Activated CD4-positive, alpha-beta T cell treated with anti-CD3 and anti-CD28 coated beads for 36 hours (primary cell): ENCODE data around the gene TGFB3. TPM values are rescaled to one million over a fixed set of nuclear protein-coding genes. Genes with fewer than 3 reads are reported as not detected.

Source experiments
- ATAC-seq: fragments of 200-7000 bp; cut with Tn5 transposase; one replicate; pipeline ENCODE4 v1.10.0; 2021; ENCODE audit warnings: mild to moderate bottlenecking, moderate library complexity
- CTCF ChIA-PET: fragments of 350-600 bp; sonication (Branson Sonifier 250); formaldehyde crosslinking; loops from one replicate; lab custom pipeline; 2021; ENCODE audit warnings: antibody characterized with exemption; lab: Charles Lee
- POLR2A ChIA-PET: fragments of 350-600 bp; sonication (Branson Sonifier 250); formaldehyde crosslinking; loops from one replicate; lab custom pipeline; 2021; ENCODE audit warnings: antibody characterized with exemption, inconsistent platforms; lab: Charles Lee
- DNase-seq: peaks from one replicate; pipeline ENCODE4 v3.0.0-alpha.2; 2020
- H3K27ac Mint-ChIP-seq: one replicate; pipeline ENCODE4 v1.8.0; 2021; ENCODE audit warnings: mixed read lengths
- H3K27me3 Mint-ChIP-seq: one replicate; pipeline ENCODE4 v1.8.0; 2021; ENCODE audit warnings: mixed read lengths
- H3K36me3 Mint-ChIP-seq: one replicate; pipeline ENCODE4 v1.8.0; 2021; ENCODE audit warnings: low read depth, mixed read lengths
- H3K4me1 Mint-ChIP-seq: one replicate; pipeline ENCODE4 v1.8.0; 2021; ENCODE audit warnings: mixed read lengths
- H3K4me3 Mint-ChIP-seq: one replicate; pipeline ENCODE4 v1.8.0; 2021; ENCODE audit warnings: mild to moderate bottlenecking, moderate library complexity, mixed read lengths
- H3K9me3 Mint-ChIP-seq: one replicate; pipeline ENCODE4 v1.8.0; 2021; ENCODE audit warnings: low read depth, mixed read lengths
- intact Hi-C, 2 experiments: fragments of 100-400 bp; cut with DNase I in 1 of 2; cut with micrococcal nuclease in 1 of 2; formaldehyde crosslinking; loops; one replicate each; pipeline versions ENCODE4 v1.14.2 to v1.15.1; 2022 to 2024; cut with DNase I, micrococcal nuclease
- total RNA-seq, 2 experiments: library from RNA; stranded (reverse); gene quantifications; one replicate each; pipeline ENCODE4 v1.2.3, GENCODE V29; 2021

TGFB3 gene
- total RNA-seq, 2 experiments from 2014 or later: 4.1 to 4.4 TPM

DNA sequence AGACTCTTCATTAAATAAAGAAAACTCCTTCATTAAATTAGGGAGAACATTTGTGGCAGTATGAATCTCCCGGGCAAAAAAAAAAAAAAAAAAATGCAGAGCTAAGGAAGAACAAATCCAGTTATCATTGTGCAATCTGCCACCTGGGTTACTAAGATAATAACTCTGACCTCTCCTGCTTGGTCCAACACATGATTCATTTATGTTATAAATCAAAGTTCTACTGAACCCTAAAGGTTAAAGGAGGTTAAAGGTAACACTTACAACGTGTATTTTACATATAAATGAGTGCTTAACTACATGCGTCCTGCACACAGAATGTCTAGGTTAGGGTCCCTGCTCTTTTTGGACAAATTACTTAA lies 4.2 kb downstream of the TGFB3 start:
- Mint-ChIP-seq H3K9me3 (no peaks in the 10 kb centered on the region), H3K4me1 (peaks cover 33% of the 10 kb centered on the region), H3K4me3 (no peak overlapping the region), H3K27ac (no peak overlapping the region), H3K36me3 (no peaks in the 10 kb centered on the region), H3K27me3 (no peaks in the 10 kb centered on the region)
- ChIA-PET CTCF (interaction anchor here (3.1 to 8.2 kb wide), 2 partner anchors 71 to 268 kb away, joined by 31 to 91 read pairs; no protein-coding TSS in a partner anchor), POLR2A (no interaction called here)
- ATAC-seq: no peak
- no peak for DNase-seq
- intact Hi-C loops: no loop called here

DNA sequence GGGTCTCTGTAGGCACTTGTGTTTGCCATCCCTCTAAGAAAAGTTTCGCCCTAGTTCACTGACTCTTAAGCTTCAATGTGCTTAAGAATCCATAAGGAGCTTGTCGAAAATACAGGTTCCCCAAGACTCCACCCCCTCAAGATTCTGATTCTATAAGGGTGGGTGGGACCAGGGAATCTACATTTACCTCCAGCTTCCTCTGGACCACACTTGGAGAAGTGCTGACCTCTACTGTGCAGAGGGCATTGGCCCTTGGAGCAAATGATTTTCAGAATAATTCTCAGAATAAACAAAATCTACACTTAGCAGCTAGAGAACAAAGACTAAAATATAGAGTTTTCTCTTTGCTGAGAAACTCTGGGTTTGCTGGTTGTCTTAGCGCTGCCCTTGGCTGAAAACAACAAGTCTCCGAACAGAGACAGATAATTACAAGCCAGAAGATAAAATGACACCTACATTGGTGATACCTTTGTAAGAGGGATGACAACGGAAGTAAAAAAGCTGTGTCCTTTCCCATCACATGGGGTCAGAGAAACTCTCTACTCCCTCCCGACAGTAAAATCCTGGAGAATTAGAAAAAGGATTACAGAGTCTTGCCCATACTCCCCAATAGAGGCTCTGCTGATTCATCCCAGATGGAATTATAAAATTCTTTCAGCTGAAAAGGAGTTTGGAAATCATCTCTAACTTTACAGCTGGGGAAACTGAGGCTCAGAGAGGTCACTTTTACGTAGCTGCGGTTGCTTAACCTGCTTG lies 4.8 kb downstream of the TGFB3 start:
- no peak overlapping the region for H3K27ac Mint-ChIP-seq
- no peaks in the 10 kb centered on the region for H3K9me3 Mint-ChIP-seq
- POLR2A ChIA-PET: no interaction called here
- CTCF ChIA-PET: interaction anchor here (0.6 to 8.2 kb wide), 4 partner anchors 9 to 1005 kb away, joined by 3 to 91 read pairs (median 18); partner anchors contain the start of gene IFT43
- ATAC-seq (no peak), DNase-seq (no peak)
- no peaks in the 10 kb centered on the region for H3K36me3 Mint-ChIP-seq
- H3K4me3 Mint-ChIP-seq: no peak overlapping the region
- intact Hi-C loops: no loop called here
- no peaks in the 10 kb centered on the region for H3K27me3 Mint-ChIP-seq
- peaks cover 33% of the 10 kb centered on the region for H3K4me1 Mint-ChIP-seq

- no peaks in the 10 kb centered on the region for H3K27me3 Mint-ChIP-seq
- no peaks in the 10 kb centered on the region for H3K9me3 Mint-ChIP-seq
- no peak overlapping the region for H3K4me3 Mint-ChIP-seq
- intact Hi-C loops: no loop called here
- no peaks in the 10 kb centered on the region for H3K4me1 Mint-ChIP-seq
- H3K27ac Mint-ChIP-seq: no peak overlapping the region
- no peak for DNase-seq
- CTCF ChIA-PET: interaction anchor here (0.8 to 2.0 kb wide), 3 partner anchors 10 to 78 kb away, joined by 3 to 9 read pairs (median 8); no protein-coding TSS in a partner anchor
- no peak for ATAC-seq
- POLR2A ChIA-PET: no interaction called here
- H3K36me3 Mint-ChIP-seq: peaks cover 4% of the 10 kb centered on the region
Measured at GRCh38 chr14:75972801-75973421, 8.9 kb downstream of the TGFB3 start.

DNA sequence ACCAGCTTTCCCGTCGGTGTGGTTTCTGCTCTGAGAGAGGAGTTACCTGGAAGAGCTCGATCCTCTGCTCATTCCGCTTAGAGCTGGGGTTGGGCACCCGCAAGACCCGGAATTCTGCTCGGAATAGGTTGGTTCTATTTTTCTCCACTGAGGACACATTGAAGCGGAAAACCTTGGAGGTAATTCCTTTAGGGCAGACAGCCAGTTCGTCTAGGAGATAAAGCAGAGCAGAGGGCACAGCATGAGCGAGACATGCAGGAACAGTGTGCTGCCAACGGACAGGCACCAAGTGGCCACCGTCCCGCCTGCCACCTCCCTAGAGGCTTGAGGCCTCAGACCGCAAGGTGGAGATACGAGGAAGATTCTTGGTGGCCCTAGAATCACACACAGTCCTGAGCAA lies 10.3 kb downstream of the TGFB3 start:
- no peak overlapping the region for H3K4me3 Mint-ChIP-seq
- peaks cover 4% of the 10 kb centered on the region for H3K36me3 Mint-ChIP-seq
- DNase-seq: no peak
- ChIA-PET POLR2A (no interaction called here), CTCF (interaction anchor here (2.0 kb wide), 1 partner anchor 65 kb away, joined by 8 read pairs; no protein-coding TSS in a partner anchor)
- H3K9me3 Mint-ChIP-seq: no peaks in the 10 kb centered on the region
- no peaks in the 10 kb centered on the region for H3K4me1 Mint-ChIP-seq
- intact Hi-C loops: no loop called here
- no peak for ATAC-seq
- H3K27me3 Mint-ChIP-seq: no peaks in the 10 kb centered on the region
- H3K27ac Mint-ChIP-seq: no peak overlapping the region

DNA sequence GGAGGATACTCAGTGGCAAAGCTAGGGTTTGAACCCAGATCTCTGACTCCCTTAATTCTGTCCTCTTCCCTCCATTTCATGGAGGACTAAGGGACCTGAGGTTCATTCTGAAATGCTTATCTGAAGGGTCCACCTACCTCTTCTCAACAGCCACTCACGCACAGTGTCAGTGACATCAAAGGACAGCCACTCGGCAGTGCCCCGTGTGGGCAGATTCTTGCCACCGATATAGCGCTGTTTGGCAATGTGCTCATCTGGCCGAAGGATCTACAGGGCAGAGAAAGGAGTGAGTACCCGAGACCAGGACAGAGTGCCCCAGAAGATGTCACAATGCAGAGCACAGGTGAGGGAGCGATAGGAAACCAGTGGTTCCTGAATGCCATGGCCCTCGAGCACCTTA lies 10.8 kb downstream of the TGFB3 start:
- H3K36me3 Mint-ChIP-seq: peaks cover 6% of the 10 kb centered on the region
- DNase-seq (no peak), ATAC-seq (no peak)
- ChIA-PET POLR2A (no interaction called here), CTCF (interaction anchor here (2.0 kb wide), 1 partner anchor 65 kb away, joined by 8 read pairs; no protein-coding TSS in a partner anchor)
- H3K4me1 Mint-ChIP-seq: no peaks in the 10 kb centered on the region
- intact Hi-C loops: no loop called here
- no peaks in the 10 kb centered on the region for H3K9me3 Mint-ChIP-seq
- H3K27me3 Mint-ChIP-seq: no peaks in the 10 kb centered on the region
- no peak overlapping the region for H3K4me3 Mint-ChIP-seq
- no peak overlapping the region for H3K27ac Mint-ChIP-seq

DNA sequence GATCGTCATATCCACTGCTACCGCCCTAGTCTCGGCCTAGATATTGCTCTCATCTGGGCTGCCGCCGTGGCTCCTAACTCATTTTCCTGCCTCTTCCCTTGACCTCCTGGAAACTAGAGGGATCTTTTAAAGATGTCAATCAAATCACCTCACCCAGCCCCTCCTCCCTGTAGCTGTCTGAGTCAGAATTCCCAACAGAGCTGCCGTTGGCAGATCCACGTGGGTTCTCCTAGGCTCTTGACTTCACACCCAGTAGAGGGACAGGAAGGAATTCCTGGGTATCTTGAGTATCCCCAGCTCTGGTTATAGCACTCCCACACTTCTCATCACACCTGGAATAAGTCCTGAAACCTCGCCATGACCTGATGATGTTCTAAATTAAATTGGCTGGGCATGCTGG lies 11.9 kb downstream of the TGFB3 start:
- Mint-ChIP-seq H3K27me3 (no peaks in the 10 kb centered on the region), H3K9me3 (no peaks in the 10 kb centered on the region), H3K4me1 (no peaks in the 10 kb centered on the region), H3K36me3 (peaks cover 6% of the 10 kb centered on the region), H3K27ac (no peak overlapping the region), H3K4me3 (no peak overlapping the region)
- DNase-seq (no peak), ATAC-seq (no peak)
- CTCF ChIA-PET: interaction anchor here (0.8 to 1.2 kb wide), 2 partner anchors 64 to 261 kb away, joined by 3 to 4 read pairs; no protein-coding TSS in a partner anchor
- POLR2A ChIA-PET: no interaction called here
- intact Hi-C loops: no loop called here

DNA sequence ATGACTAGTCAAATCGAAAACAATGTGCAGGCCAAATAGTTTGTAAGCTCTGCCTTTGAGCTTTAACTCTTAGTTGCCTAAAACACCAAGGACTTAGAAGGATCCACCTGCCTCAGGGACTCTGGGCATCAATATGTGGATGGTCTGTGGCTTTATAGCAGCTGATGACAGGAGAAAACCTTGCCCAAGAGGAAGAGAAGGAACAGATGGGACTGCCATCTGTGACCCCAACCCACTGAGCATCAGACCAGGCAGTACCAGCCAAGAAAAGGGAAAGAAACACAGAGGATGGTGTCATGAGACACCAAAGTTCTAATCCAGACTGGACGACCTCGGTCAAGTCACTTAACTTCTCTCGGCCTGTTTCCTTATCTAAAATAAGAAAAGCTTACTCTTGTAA lies 12.7 kb downstream of the TGFB3 start:
- POLR2A ChIA-PET: no interaction called here
- CTCF ChIA-PET: interaction anchor here (1.1 to 1.2 kb wide), 2 partner anchors 24 to 63 kb away, joined by 3 to 4 read pairs; no protein-coding TSS in a partner anchor
- H3K9me3 Mint-ChIP-seq: no peaks in the 10 kb centered on the region
- no peaks in the 10 kb centered on the region for H3K27me3 Mint-ChIP-seq
- no peaks in the 10 kb centered on the region for H3K4me1 Mint-ChIP-seq
- peaks cover 7% of the 10 kb centered on the region for H3K36me3 Mint-ChIP-seq
- no peak for DNase-seq
- intact Hi-C loops: no loop called here
- H3K4me3 Mint-ChIP-seq: no peak overlapping the region
- ATAC-seq: no peak
- no peak overlapping the region for H3K27ac Mint-ChIP-seq

GRCh38 chr14:75968456-75968855 lies 13.3 kb downstream of the TGFB3 start:
- Mint-ChIP-seq H3K27ac (no peak overlapping the region), H3K27me3 (no peaks in the 10 kb centered on the region), H3K36me3 (peaks cover 7% of the 10 kb centered on the region), H3K4me3 (no peak overlapping the region), H3K4me1 (no peaks in the 10 kb centered on the region), H3K9me3 (no peaks in the 10 kb centered on the region)
- ChIA-PET CTCF (interaction anchor here (1.1 to 1.5 kb wide), 3 partner anchors 11 to 63 kb away, joined by 3 to 6 read pairs (median 4); no protein-coding TSS in a partner anchor), POLR2A (no interaction called here)
- ATAC-seq (no peak), DNase-seq (no peak)
- intact Hi-C loops: no loop called here

DNA sequence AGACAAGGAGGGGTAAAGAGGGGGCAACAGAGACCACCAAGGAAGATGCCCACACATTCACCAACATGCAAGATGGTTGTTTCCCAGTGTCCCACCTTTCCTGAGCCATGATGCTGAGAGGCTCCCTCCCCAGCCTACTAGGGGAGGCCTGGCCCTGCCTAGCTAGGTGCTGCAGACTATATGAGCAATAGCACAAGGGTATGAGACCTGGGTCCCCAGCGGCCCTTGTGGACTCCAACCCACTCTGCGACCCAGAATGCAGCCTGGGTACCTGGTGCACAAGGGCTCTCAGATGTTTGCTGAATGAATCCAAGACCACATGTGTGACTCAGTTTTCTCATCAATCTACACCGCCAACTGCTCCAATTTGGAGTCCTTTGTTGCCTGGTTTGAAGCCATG lies 13.9 kb downstream of the TGFB3 start:
- peaks cover 7% of the 10 kb centered on the region for H3K36me3 Mint-ChIP-seq
- DNase-seq (no peak), ATAC-seq (no peak)
- CTCF ChIA-PET: interaction anchor here (0.5 to 1.5 kb wide), 2 partner anchors 11 to 1578 kb away, joined by 4 to 6 read pairs; no protein-coding TSS in a partner anchor
- no peaks in the 10 kb centered on the region for H3K4me1 Mint-ChIP-seq
- intact Hi-C loops: loop anchor here in 1 of 2 experiments (2.0 kb wide), 1 partner anchor 43 kb away; no protein-coding TSS in a partner anchor
- H3K27ac Mint-ChIP-seq: no peak overlapping the region
- no peaks in the 10 kb centered on the region for H3K27me3 Mint-ChIP-seq
- H3K9me3 Mint-ChIP-seq: no peaks in the 10 kb centered on the region
- H3K4me3 Mint-ChIP-seq: no peak overlapping the region
- POLR2A ChIA-PET: no interaction called here

GRCh38 chr14:75961662-75962061 lies 20.1 kb downstream of the TGFB3 start:
- ATAC-seq: no peak

DNA sequence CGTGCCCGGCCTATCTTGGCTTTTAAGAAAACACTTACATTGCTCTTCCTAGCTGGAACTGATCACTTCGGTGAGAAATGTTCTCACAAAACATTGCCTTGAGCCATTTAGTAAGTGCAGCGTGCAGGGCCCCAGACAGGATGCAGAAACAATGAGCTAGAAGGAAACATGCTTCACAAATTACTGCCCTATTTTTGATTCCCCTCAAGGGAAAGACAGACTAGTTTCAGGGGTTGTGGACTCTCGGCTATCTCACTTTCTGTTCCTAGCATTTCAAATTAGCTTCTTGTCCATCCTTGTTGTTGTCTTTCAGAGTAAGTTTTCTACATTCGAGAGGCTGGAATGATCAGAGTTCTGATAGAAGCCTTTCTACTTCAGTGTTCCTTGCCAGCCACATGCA lies 21.6 kb downstream of the TGFB3 start:
- Mint-ChIP-seq H3K27me3 (no peaks in the 10 kb centered on the region), H3K27ac (no peak overlapping the region), H3K9me3 (no peaks in the 10 kb centered on the region), H3K4me3 (no peak overlapping the region), H3K36me3 (peaks cover 2% of the 10 kb centered on the region), H3K4me1 (no peaks in the 10 kb centered on the region)
- POLR2A ChIA-PET: no interaction called here
- intact Hi-C loops: no loop called here
- ATAC-seq (no peak), DNase-seq (no peak)
- CTCF ChIA-PET: interaction anchor here (0.9 to 1.4 kb wide), 2 partner anchors 19 to 53 kb away, joined by 3 read pairs; no protein-coding TSS in a partner anchor

More at GRCh38 chr14:75961662-75962061, 20.1 kb downstream of the TGFB3 start:
- H3K27me3 Mint-ChIP-seq: no peaks in the 10 kb centered on the region
- no peaks in the 10 kb centered on the region for H3K4me1 Mint-ChIP-seq
- H3K9me3 Mint-ChIP-seq: no peaks in the 10 kb centered on the region
- DNase-seq: no peak
- POLR2A ChIA-PET: no interaction called here
- CTCF ChIA-PET: interaction anchor here (1.7 kb wide), 1 partner anchor 22 kb away, joined by 4 read pairs; no protein-coding TSS in a partner anchor
- no peak overlapping the region for H3K4me3 Mint-ChIP-seq
- no peak overlapping the region for H3K27ac Mint-ChIP-seq
- intact Hi-C loops: no loop called here
- H3K36me3 Mint-ChIP-seq: peaks cover 4% of the 10 kb centered on the region
